Uterine smooth muscle cell (primary cell): Measurements from ENCODE around the gene CRLF3. TPM values are rescaled to one million over a fixed set of nuclear protein-coding genes. Genes with fewer than 3 reads are reported as not detected.

Source experiments
- total RNA-seq: library from RNA; depleted of rRNA; stranded (reverse); fragments of >200 nt; gene quantifications from 2 replicates; pipeline ENCODE4 v1.2.3, GENCODE V29; 2014

Gene CRLF3
- 20.7 and 28.2 TPM in 2 replicates for total RNA-seq

GRCh38 chr17:30824356-30825145, at the start of gene CRLF3:
TSS of gene CRLF3 (minus strand) at chr17:30824692. CDS start at chr17:30824651, 41 bp downstream.

GRCh38 chr17:30831663-30832437, 7.4 kb upstream of the CRLF3 start, which contains the start of gene ATAD5:
TSS of gene ATAD5 (plus strand) at chr17:30831966. CDS start at chr17:30832348, 382 bp downstream.

Other genes starting within 250 kb of the CRLF3 start
- 1.7 and 5.8 TPM in 2 replicates for gene ATAD5, start 7.3 kb upstream of the CRLF3 start, total RNA-seq
- 13.6 and 16.8 TPM in 2 replicates for gene TEFM, start 81.5 kb upstream of the CRLF3 start, total RNA-seq
- gene ADAP2, start 97.3 kb upstream of the CRLF3 start, total RNA-seq = 1.1 and 3.0 TPM in 2 replicates
- 8.3 and 9.9 TPM in 2 replicates for gene RNF135, start 146.3 kb upstream of the CRLF3 start, total RNA-seq